Measurements from ENCODE around the gene LOXL1. TPM values are rescaled to one million over a fixed set of nuclear protein-coding genes. Genes with fewer than 3 reads are reported as not detected.

Gene LOXL1
- polyA plus RNA-seq, 1 of the 3 experiments (the other 2 are of a cell fraction): 50.3 TPM

- TF ChIP-seq NFIC (IDR thresholded peaks at IDR 0.05; ENCODE audit: borderline replicate concordance): no peak
- no peak for TF ChIP-seq TEAD4 (IDR thresholded peaks at IDR 0.05; ENCODE audit: borderline replicate concordance, insufficient read depth)
- no peak for TF ChIP-seq RFX5 (IDR thresholded peaks at IDR 0.05; ENCODE audit: low read length)
Measured at GRCh38 chr15:73941449-73941848, 15.2 kb downstream of the LOXL1 start (continued).

- Histone ChIP-seq H3K9me3 (no peaks in the 10 kb centered on the region), H3K4me2 (peak overlapping the region; percentile 60; the same call in 1 of the 2 replicates), H3K4me3 (ENCODE audit: low read depth in 2 of 2, low read length in 1 of 2) (no peak overlapping the region), H3K9me2 (no peaks in the 10 kb centered on the region), H3K9ac (peak overlapping the region; percentile 71), H3K79me2 (ENCODE audit: insufficient read depth) (peaks cover 9% of the 10 kb centered on the region; the same call in 1 of the 2 replicates), H3K4me1 (ENCODE audit: control insufficient read depth in 1 of 2, insufficient read depth in 2 of 2, low read depth in 1 of 2, low read length in 1 of 2) (peaks cover 39 to 83% of the 10 kb centered on the region in 2 experiments), H3K27me3 (ENCODE audit: insufficient read depth) (no peaks in the 10 kb centered on the region), H3K36me3 (replicated peaks in 1 of 2; ENCODE audit: control insufficient read depth in 1 of 2, insufficient read depth in 2 of 2, low read length in 1 of 2) (no peaks in the 10 kb centered on the region), H3F3A (replicated peaks; ENCODE audit: insufficient read depth) (peaks cover 22% of the 10 kb centered on the region), H4K20me1 (ENCODE audit: insufficient read depth) (no peaks in the 10 kb centered on the region), H2AFZ (ENCODE audit: low read depth) (no peak overlapping the region), H3K27ac (ENCODE audit: low read depth in 2 of 2, low read length in 1 of 2) (peak overlapping the region; percentile 91 to 100)
- TF ChIP-seq EZH2phosphoT487 (IDR thresholded peaks at IDR 0.05; ENCODE audit: borderline replicate concordance, low read depth) (no peak), CHD2 (IDR thresholded peaks at IDR 0.05; ENCODE audit: low read length, partially characterized antibody) (no peak), RCOR1 (IDR thresholded peaks at IDR 0.05; ENCODE audit: low read length) (no peak), TAF1 (IDR thresholded peaks at IDR 0.05; ENCODE audit: borderline replicate concordance, low read depth, low read length) (no peak), ELF1 (IDR thresholded peaks at IDR 0.05) (no peak), JUND (IDR thresholded peaks at IDR 0.05) (no peak), EP300 (IDR thresholded peaks at IDR 0.05; ENCODE audit: borderline replicate concordance in 1 of 2, low read depth in 1 of 2, low read length in 1 of 2) (no peak), ZBTB33 (IDR thresholded peaks at IDR 0.05; ENCODE audit: borderline replicate concordance, low read depth) (no peak), SIN3A (IDR thresholded peaks at IDR 0.05; ENCODE audit: borderline replicate concordance, low read depth, low read length) (no peak), RXRA (IDR thresholded peaks at IDR 0.05; ENCODE audit: borderline replicate concordance, low read depth) (no peak), RAD21 (IDR thresholded peaks at IDR 0.05; ENCODE audit: low read length) (no peak)
- POLR2A ChIA-PET: no interaction called here
- no peak for DNase-seq
- 86% methylated on average over 9 of the region's 10 CpGs for WGBS (ENCODE audit: low lambda C conversion rate)
- CTCF ChIA-PET: interaction anchor here (0.8 to 3.2 kb wide), 6 partner anchors 14 to 103 kb away, joined by 3 to 9 read pairs (median 3); no protein-coding TSS in a partner anchor
Measured at GRCh38 chr15:73941871-73942635, 15.8 kb downstream of the LOXL1 start.
